H7 (cell line): ENCODE measurements around the gene ARIH2. TPM values are rescaled to one million over a fixed set of nuclear protein-coding genes. Genes with fewer than 3 reads are reported as not detected.
A peak's percentile ranks its signal among the peaks of the same experiment; 100 is the strongest.

Source experiments
- DNase-seq: peaks from one replicate; pipeline ENCODE4 v3.0.0; 2012
- H3K27me3 ChIP-seq: 2 replicates; pipeline ENCODE4 v1.6.0; 2011; ENCODE audit warnings: mild to moderate bottlenecking, low read length; ENCODE audit not compliant: control insufficient read depth, insufficient read depth
- H3K36me3 ChIP-seq: replicated peaks from 2 replicates; pipeline ENCODE4 v1.5.1; 2011; ENCODE audit warnings: low read length; ENCODE audit not compliant: control insufficient read depth, insufficient read depth
- H3K4me3 ChIP-seq: 2 replicates; pipeline ENCODE4 v1.5.1; 2011; ENCODE audit warnings: low read depth, mild to moderate bottlenecking, control low read depth, low read length, moderate library complexity; ENCODE audit not compliant: insufficient read depth
- total RNA-seq: library from RNA; depleted of rRNA; stranded (reverse); fragments of >200 nt; shearing (Covaris generic); gene quantifications from 2 replicates; pipeline ENCODE4 v1.2.3, GENCODE V29; 2014

ARIH2 gene
- total RNA-seq, 1 experiment from 2014 or later: 120 TPM

GRCh38 chr3:49021213-49021812 lies 102.7 kb downstream of the ARIH2 start:
- Histone ChIP-seq H3K4me3 (peak overlapping the region; percentile 96), H3K36me3 (peaks cover 34% of the 10 kb centered on the region), H3K27me3 (no peaks in the 10 kb centered on the region)
- DNase-seq: peak; percentile 98

GRCh38 chr3:49021813-49022687 lies 103.4 kb downstream of the ARIH2 start, which contains the start of gene NDUFAF3:
Gene NDUFAF3 (plus strand): TSS chr3:49022121. CDS start chr3:49022145, 24 bp downstream.
- Histone ChIP-seq H3K36me3 (peaks cover 35% of the 10 kb centered on the region), H3K4me3 (peak within 1 kb of the TSS; percentile 96), H3K27me3 (no peaks in the 10 kb centered on the region)
- peak; percentile 98 for DNase-seq

GRCh38 chr3:49022688-49023171 lies 104.1 kb downstream of the ARIH2 start:
- DNase-seq: peak; percentile 62
- peaks cover 39% of the 10 kb centered on the region for H3K36me3 ChIP-seq
- no peaks in the 10 kb centered on the region for H3K27me3 ChIP-seq
- H3K4me3 ChIP-seq: peak overlapping the region; percentile 96

GRCh38 chr3:49023775-49024174 lies 105.1 kb downstream of the ARIH2 start:
- no peaks in the 10 kb centered on the region for H3K27me3 ChIP-seq
- H3K36me3 ChIP-seq: peaks cover 42% of the 10 kb centered on the region
- no peak overlapping the region for H3K4me3 ChIP-seq
- no peak for DNase-seq

GRCh38 chr3:49024449-49024848 lies 105.8 kb downstream of the ARIH2 start:
- Histone ChIP-seq H3K4me3 (no peak overlapping the region), H3K27me3 (no peaks in the 10 kb centered on the region), H3K36me3 (peaks cover 42% of the 10 kb centered on the region)
- DNase-seq: no peak

GRCh38 chr3:49025005-49025792 lies 106.6 kb downstream of the ARIH2 start:
- H3K36me3 ChIP-seq: peaks cover 42% of the 10 kb centered on the region
- no peak overlapping the region for H3K4me3 ChIP-seq
- DNase-seq: peak; percentile 18
- no peaks in the 10 kb centered on the region for H3K27me3 ChIP-seq

- Histone ChIP-seq H3K27me3 (no peaks in the 10 kb centered on the region), H3K4me3 (no peak overlapping the region), H3K36me3 (peaks cover 47% of the 10 kb centered on the region)
- DNase-seq: peak; percentile 16
These were observed 107.3 kb downstream of the ARIH2 start for GRCh38 chr3:49025793-49026520.

- H3K36me3 ChIP-seq: peaks cover 47% of the 10 kb centered on the region
These were observed 107.9 kb downstream of the ARIH2 start for GRCh38 chr3:49026536-49026935.

GRCh38 chr3:49027634-49028033 lies 109.0 kb downstream of the ARIH2 start:
- DNase-seq: no peak
- H3K27me3 ChIP-seq: no peaks in the 10 kb centered on the region
- peaks cover 58% of the 10 kb centered on the region for H3K36me3 ChIP-seq
- no peak overlapping the region for H3K4me3 ChIP-seq

More at GRCh38 chr3:49026536-49026935, 107.9 kb downstream of the ARIH2 start:
- Histone ChIP-seq H3K27me3 (no peaks in the 10 kb centered on the region), H3K4me3 (no peak overlapping the region)
- DNase-seq: no peak

GRCh38 chr3:49028298-49028672 lies 109.6 kb downstream of the ARIH2 start:
- peaks cover 60% of the 10 kb centered on the region for H3K36me3 ChIP-seq
- H3K4me3 ChIP-seq: peak overlapping the region; percentile 80; the same call in 1 of the 2 replicates
- peak; percentile 24 for DNase-seq
- no peaks in the 10 kb centered on the region for H3K27me3 ChIP-seq

- peak; percentile 93 for DNase-seq
- H3K36me3 ChIP-seq: peaks cover 58% of the 10 kb centered on the region
- no peaks in the 10 kb centered on the region for H3K27me3 ChIP-seq
- peak within 1 kb of the TSS; percentile 80 for H3K4me3 ChIP-seq
These were observed 110.3 kb downstream of the ARIH2 start, which contains the start of gene IMPDH2 for GRCh38 chr3:49028673-49029562. Gene IMPDH2 (minus strand): TSS chr3:49029398. CDS start chr3:49029350, 48 bp downstream.

GRCh38 chr3:49029563-49029884 lies 110.9 kb downstream of the ARIH2 start:
- no peak for DNase-seq
- Histone ChIP-seq H3K4me3 (no peak overlapping the region), H3K27me3 (no peaks in the 10 kb centered on the region), H3K36me3 (peaks cover 54% of the 10 kb centered on the region)

GRCh38 chr3:49030321-49030720 lies 111.7 kb downstream of the ARIH2 start:
- H3K4me3 ChIP-seq: no peak overlapping the region
- H3K36me3 ChIP-seq: peaks cover 50% of the 10 kb centered on the region
- H3K27me3 ChIP-seq: no peaks in the 10 kb centered on the region
- no peak for DNase-seq
